Urinary bladder (tissue), 4 donors: ENCODE results near the gene LMAN2L. TPM values are rescaled to one million over a fixed set of nuclear protein-coding genes. Genes with fewer than 3 reads are reported as not detected.

Source experiments
- DNase-seq: peaks from one replicate; pipeline ENCODE4 v3.0.0-alpha.2; 2015; ENCODE audit errors: extremely low spot score
- H3K27ac ChIP-seq: one replicate; pipeline ENCODE4 v1.5.1; 2013; ENCODE audit warnings: low read depth, mild to moderate bottlenecking, moderate library complexity
- H3K36me3 ChIP-seq: one replicate; pipeline ENCODE4 v1.6.1; 2013; ENCODE audit warnings: mild to moderate bottlenecking, moderate library complexity; ENCODE audit not compliant: insufficient read depth
- H3K4me1 ChIP-seq: one replicate; pipeline ENCODE4 v1.6.1; 2013; ENCODE audit warnings: mild to moderate bottlenecking, moderate library complexity; ENCODE audit not compliant: insufficient read depth
- H3K4me3 ChIP-seq: one replicate; pipeline ENCODE4 v1.5.1; 2013; ENCODE audit warnings: low read depth, low read length
- WGBS: extraction: QIAGEN DNeasy Blood & Tissue Kit; methylation state at CpG from one replicate; pipeline ENCODE4 v1.1.7; 2013; 5-methylcytosine and 5-hydroxymethylcytosine counted together
- polyA plus RNA-seq: library from polyadenylated mRNA; stranded (reverse); fragments of 200-250 nt; gene quantifications from one replicate; pipeline ENCODE4 v1.2.3, GENCODE V29; 2013
- total RNA-seq: library from RNA; depleted of rRNA; stranded (reverse); fragments of >200 nt; gene quantifications from one replicate; pipeline ENCODE4 v1.2.3, GENCODE V29; 2014
- donor health status: healthy with polysubstance abuse.
- donor health status: healthy.

LMAN2L gene
- total and polyA plus RNA-seq, 2 donors: 23.5 to 29.9 TPM

- no peak overlapping the region for H3K27ac ChIP-seq
- WGBS: 88% methylated on average over 3 of the region's 3 CpGs
- H3K4me3 ChIP-seq: no peak overlapping the region
- peaks cover 2% of the 10 kb centered on the region for H3K4me1 ChIP-seq
- no peak for DNase-seq
- H3K36me3 ChIP-seq: peaks cover 4% of the 10 kb centered on the region
These were observed 28.9 kb downstream of the LMAN2L start for GRCh38 chr2:96710985-96711384.

- Histone ChIP-seq H3K4me3 (no peak overlapping the region), H3K4me1 (no peaks in the 10 kb centered on the region), H3K36me3 (no peaks in the 10 kb centered on the region), H3K27ac (no peak overlapping the region)
- 94% methylated on average over 16 of the region's 16 CpGs for WGBS
- DNase-seq: no peak
These were observed 36.7 kb downstream of the LMAN2L start for GRCh38 chr2:96703021-96703751.

- no peak overlapping the region for H3K27ac ChIP-seq
- H3K4me3 ChIP-seq: no peak overlapping the region
- DNase-seq: no peak
- H3K36me3 ChIP-seq: no peaks in the 10 kb centered on the region
- no peaks in the 10 kb centered on the region for H3K4me1 ChIP-seq
- WGBS: 89% methylated on average over 17 of the region's 17 CpGs
These were observed 37.6 kb downstream of the LMAN2L start for GRCh38 chr2:96702098-96702785.

- DNase-seq: no peak
- H3K36me3 ChIP-seq: no peaks in the 10 kb centered on the region
These were observed 38.2 kb downstream of the LMAN2L start for GRCh38 chr2:96701636-96702035.

GRCh38 chr2:96700086-96700485 is 39.8 kb downstream of the LMAN2L start:
- H3K4me1 ChIP-seq: no peaks in the 10 kb centered on the region
- H3K36me3 ChIP-seq: no peaks in the 10 kb centered on the region
- no peak for DNase-seq
- no peak overlapping the region for H3K27ac ChIP-seq
- 93% methylated on average over 8 of the region's 8 CpGs for WGBS
- no peak overlapping the region for H3K4me3 ChIP-seq

More at GRCh38 chr2:96701636-96702035, 38.2 kb downstream of the LMAN2L start:
- no peaks in the 10 kb centered on the region for H3K4me1 ChIP-seq
- WGBS: 90% methylated on average over 6 of the region's 6 CpGs
- no peak overlapping the region for H3K27ac ChIP-seq
- H3K4me3 ChIP-seq: no peak overlapping the region

- DNase-seq: no peak
- WGBS: 86% methylated on average over 9 of the region's 9 CpGs
- no peak overlapping the region for H3K27ac ChIP-seq
- no peaks in the 10 kb centered on the region for H3K36me3 ChIP-seq
- H3K4me1 ChIP-seq: no peaks in the 10 kb centered on the region
- no peak overlapping the region for H3K4me3 ChIP-seq
These were observed 40.2 kb downstream of the LMAN2L start for GRCh38 chr2:96699621-96700020.

GRCh38 chr2:96699021-96699420 is 40.8 kb downstream of the LMAN2L start:
- Histone ChIP-seq H3K4me1 (no peaks in the 10 kb centered on the region), H3K4me3 (no peak overlapping the region), H3K27ac (no peak overlapping the region), H3K36me3 (no peaks in the 10 kb centered on the region)
- WGBS: 96% methylated on average over 6 of the region's 6 CpGs
- DNase-seq: no peak

- Histone ChIP-seq H3K27ac (no peak overlapping the region), H3K36me3 (no peaks in the 10 kb centered on the region), H3K4me3 (no peak overlapping the region), H3K4me1 (no peaks in the 10 kb centered on the region)
- DNase-seq: no peak
- WGBS: 91% methylated on average over 14 of the region's 14 CpGs
These were observed 41.5 kb downstream of the LMAN2L start for GRCh38 chr2:96698221-96698861.

- DNase-seq: no peak
- Histone ChIP-seq H3K27ac (no peak overlapping the region), H3K4me1 (no peaks in the 10 kb centered on the region), H3K4me3 (no peak overlapping the region), H3K36me3 (no peaks in the 10 kb centered on the region)
- 83% methylated on average over 2 of the region's 2 CpGs for WGBS
These were observed 42.4 kb downstream of the LMAN2L start for GRCh38 chr2:96697476-96697875.

GRCh38 chr2:96695602-96696001 is 44.3 kb downstream of the LMAN2L start:
- DNase-seq: no peak

GRCh38 chr2:96694816-96695455 is 44.9 kb downstream of the LMAN2L start:
- 75% methylated on average over 13 of the region's 13 CpGs for WGBS
- H3K36me3 ChIP-seq: no peaks in the 10 kb centered on the region
- H3K27ac ChIP-seq: no peak overlapping the region
- no peak for DNase-seq
- no peaks in the 10 kb centered on the region for H3K4me1 ChIP-seq
- no peak overlapping the region for H3K4me3 ChIP-seq

More at GRCh38 chr2:96695602-96696001, 44.3 kb downstream of the LMAN2L start:
- WGBS: 76% methylated on average over 15 of the region's 15 CpGs
- no peak overlapping the region for H3K4me3 ChIP-seq
- H3K27ac ChIP-seq: no peak overlapping the region
- no peaks in the 10 kb centered on the region for H3K36me3 ChIP-seq
- no peaks in the 10 kb centered on the region for H3K4me1 ChIP-seq

GRCh38 chr2:96694279-96694678 is 45.6 kb downstream of the LMAN2L start:
- no peak for DNase-seq
- WGBS: 86% methylated on average over 8 of the region's 8 CpGs
- Histone ChIP-seq H3K36me3 (no peaks in the 10 kb centered on the region), H3K27ac (no peak overlapping the region), H3K4me1 (no peaks in the 10 kb centered on the region), H3K4me3 (no peak overlapping the region)

- H3K36me3 ChIP-seq: no peaks in the 10 kb centered on the region
- 83% methylated on average over 14 of the region's 14 CpGs for WGBS
- no peaks in the 10 kb centered on the region for H3K4me1 ChIP-seq
- DNase-seq: no peak
- H3K4me3 ChIP-seq: no peak overlapping the region
- H3K27ac ChIP-seq: no peak overlapping the region
These were observed 46.3 kb downstream of the LMAN2L start for GRCh38 chr2:96693286-96694200.
